Measurements from ENCODE around the gene PLGLB1. TPM values are rescaled to one million over a fixed set of nuclear protein-coding genes. Genes with fewer than 3 reads are reported as not detected.

The PLGLB1 gene
- total RNA-seq, 6 experiments from 2014 or later, result 103 to 189 (median 134) TPM

Small RNA genes within 50 kb of the gene (small RNA-seq; reads per million reads assigned to genes)
- 0 reads per million in 2 experiments for gene AC125232.1

Other genes with a start within 250 kb of the PLGLB1 start
- gene CD8A, start 230.9 kb downstream of the PLGLB1 start, total RNA-seq, result 1 to 10 TPM in 1 of 6 experiments, under 1 TPM in 5; 0.26 to 1.1 (median 0.61) TPM
- gene CD8B, start 160.0 kb downstream of the PLGLB1 start, total RNA-seq, result under 1 TPM in 3 of 6 experiments, not detected in 3; 0.25 to 0.68 (median 0.27) TPM
- 1 to 10 TPM in 1 of 6 experiments, under 1 TPM in 4, not detected in 1; 0.20 to 1.6 (median 0.67) TPM for gene RGPD1, start 79.7 kb downstream of the PLGLB1 start, total RNA-seq